Tibial nerve (tissue), 4 donors: Measurements from ENCODE around the gene CXCL12.

Experiments
- EP300 ChIP-seq, 2 donors: sonication (generic); formaldehyde crosslinking; IDR thresholded peaks; one replicate each; pipeline ENCODE4 v1.6.1; 2017; ENCODE audit warnings: antibody characterized with exemption in 2 of 2, mild to moderate bottlenecking in 1 of 2
- POLR2A ChIP-seq, 2 donors: fragments of 450-650 bp; IDR thresholded peaks; one replicate each; pipeline ENCODE4 v1.6.1; 2017; ENCODE audit warnings: antibody characterized with exemption in 2 of 2, mild to moderate bottlenecking in 2 of 2, moderate library complexity in 2 of 2
- TF ChIP-seq, protein P1 (sequence below), 5 experiments: fragments of 200-600 bp in 3 of 5; fragments of 450-650 bp in 2 of 5; sonication (generic) in 3 of 5; IDR thresholded peaks; one replicate each; pipeline ENCODE4 v1.5.1; 2016 to 2019; ENCODE audit warnings: antibody characterized with exemption in 5 of 5, mild to moderate bottlenecking in 3 of 5, moderate library complexity in 2 of 5

GRCh38 chr10:44398271-44398670, 13.4 kb upstream of the CXCL12 start:
- TF ChIP-seq, protein P1, sequence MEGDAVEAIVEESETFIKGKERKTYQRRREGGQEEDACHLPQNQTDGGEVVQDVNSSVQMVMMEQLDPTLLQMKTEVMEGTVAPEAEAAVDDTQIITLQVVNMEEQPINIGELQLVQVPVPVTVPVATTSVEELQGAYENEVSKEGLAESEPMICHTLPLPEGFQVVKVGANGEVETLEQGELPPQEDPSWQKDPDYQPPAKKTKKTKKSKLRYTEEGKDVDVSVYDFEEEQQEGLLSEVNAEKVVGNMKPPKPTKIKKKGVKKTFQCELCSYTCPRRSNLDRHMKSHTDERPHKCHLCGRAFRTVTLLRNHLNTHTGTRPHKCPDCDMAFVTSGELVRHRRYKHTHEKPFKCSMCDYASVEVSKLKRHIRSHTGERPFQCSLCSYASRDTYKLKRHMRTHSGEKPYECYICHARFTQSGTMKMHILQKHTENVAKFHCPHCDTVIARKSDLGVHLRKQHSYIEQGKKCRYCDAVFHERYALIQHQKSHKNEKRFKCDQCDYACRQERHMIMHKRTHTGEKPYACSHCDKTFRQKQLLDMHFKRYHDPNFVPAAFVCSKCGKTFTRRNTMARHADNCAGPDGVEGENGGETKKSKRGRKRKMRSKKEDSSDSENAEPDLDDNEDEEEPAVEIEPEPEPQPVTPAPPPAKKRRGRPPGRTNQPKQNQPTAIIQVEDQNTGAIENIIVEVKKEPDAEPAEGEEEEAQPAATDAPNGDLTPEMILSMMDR (IDR thresholded peaks at IDR 0.05) = no peak
- TF ChIP-seq POLR2A (IDR thresholded peaks at IDR 0.05) = no peak
- TF ChIP-seq EP300 (IDR thresholded peaks at IDR 0.05) = no peak
